Measurements from ENCODE around the gene MAP2K5.

DNA sequence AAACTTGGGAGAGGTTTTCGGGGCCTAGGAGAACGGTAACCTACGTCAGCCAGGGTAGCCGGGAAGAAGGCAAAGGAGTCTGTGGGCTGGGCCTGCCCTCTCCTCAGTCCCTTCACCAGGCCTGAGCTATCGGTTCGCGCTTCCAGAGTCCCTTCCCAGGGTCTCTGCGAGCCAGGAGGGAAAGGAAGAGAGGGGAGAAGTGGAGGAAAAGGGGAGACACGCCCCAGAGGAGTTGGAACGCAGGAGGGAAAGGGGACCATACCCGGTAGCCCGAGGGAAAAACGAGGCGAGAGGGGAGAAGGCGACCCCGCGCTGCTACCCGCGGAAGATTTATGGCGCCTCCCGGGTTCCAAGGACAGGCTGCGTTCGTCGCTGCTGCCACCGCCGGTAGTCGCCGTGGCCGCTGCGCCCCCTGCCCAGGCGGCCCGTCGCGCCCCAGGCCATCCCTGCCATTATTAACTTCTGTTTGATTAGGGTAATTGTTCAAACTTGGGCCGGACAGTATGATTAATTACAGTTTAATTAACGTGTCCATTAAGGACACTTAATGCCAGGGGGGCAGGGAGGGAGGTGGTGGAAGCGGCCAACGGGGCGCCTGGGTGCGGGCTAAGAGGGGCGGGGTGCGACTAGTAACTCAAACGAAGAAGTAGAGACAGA, 279.4 kb downstream of the MAP2K5 start:
- TF ChIP-seq, protein P1, sequence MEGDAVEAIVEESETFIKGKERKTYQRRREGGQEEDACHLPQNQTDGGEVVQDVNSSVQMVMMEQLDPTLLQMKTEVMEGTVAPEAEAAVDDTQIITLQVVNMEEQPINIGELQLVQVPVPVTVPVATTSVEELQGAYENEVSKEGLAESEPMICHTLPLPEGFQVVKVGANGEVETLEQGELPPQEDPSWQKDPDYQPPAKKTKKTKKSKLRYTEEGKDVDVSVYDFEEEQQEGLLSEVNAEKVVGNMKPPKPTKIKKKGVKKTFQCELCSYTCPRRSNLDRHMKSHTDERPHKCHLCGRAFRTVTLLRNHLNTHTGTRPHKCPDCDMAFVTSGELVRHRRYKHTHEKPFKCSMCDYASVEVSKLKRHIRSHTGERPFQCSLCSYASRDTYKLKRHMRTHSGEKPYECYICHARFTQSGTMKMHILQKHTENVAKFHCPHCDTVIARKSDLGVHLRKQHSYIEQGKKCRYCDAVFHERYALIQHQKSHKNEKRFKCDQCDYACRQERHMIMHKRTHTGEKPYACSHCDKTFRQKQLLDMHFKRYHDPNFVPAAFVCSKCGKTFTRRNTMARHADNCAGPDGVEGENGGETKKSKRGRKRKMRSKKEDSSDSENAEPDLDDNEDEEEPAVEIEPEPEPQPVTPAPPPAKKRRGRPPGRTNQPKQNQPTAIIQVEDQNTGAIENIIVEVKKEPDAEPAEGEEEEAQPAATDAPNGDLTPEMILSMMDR (IDR thresholded peaks at IDR 0.05; ENCODE audit: low read length), result no peak
- TF ChIP-seq EZH2 (IDR thresholded peaks at IDR 0.05; ENCODE audit: borderline replicate concordance, low read length), result no peak

Measured in OCI-LY1 (cell line).